Stimulated activated naive CD8-positive, alpha-beta T cell treated with anti-CD3 and anti-CD28 coated beads, Interleukin-15, Interleukin-2, amounts not matched to agents 100 U/mL and 50 U/mL, for 24 hours (primary cell): Measurements from ENCODE around the gene CRYBG1.
"Not testable (repeated sequence)": the region's sequence is repeated elsewhere in the genome, so short reads cannot be mapped to it uniquely, and the experiment has no call there.

ENCODE experiments used
- ATAC-seq: fragments of 150-1000 bp; cut with Tn5 transposase; one replicate; pipeline ENCODE4 v1.10.0; 2021
- DNase-seq: peaks from one replicate; pipeline ENCODE4 v3.0.0; 2021

Gene CRYBG1

GRCh38 chr6:106555767-106556166 lies 195.2 kb downstream of the CRYBG1 start:
- no peak for DNase-seq
- no peak for ATAC-seq

GRCh38 chr6:106556368-106556960 lies 195.9 kb downstream of the CRYBG1 start:
- ATAC-seq: no peak
- DNase-seq: no peak

GRCh38 chr6:106557837-106558236 lies 197.3 kb downstream of the CRYBG1 start:
- DNase-seq (no peak), ATAC-seq (no peak)

GRCh38 chr6:106558364-106558763 lies 197.8 kb downstream of the CRYBG1 start:
- ATAC-seq (no peak), DNase-seq (no peak)

- DNase-seq: not testable (repeated sequence)
- ATAC-seq: peak; percentile 40
Measured at GRCh38 chr6:106559659-106560058, 199.1 kb downstream of the CRYBG1 start.

- ATAC-seq: peak; percentile 61
Measured at GRCh38 chr6:106560996-106561685, 200.6 kb downstream of the CRYBG1 start.

GRCh38 chr6:106561686-106562405 lies 201.3 kb downstream of the CRYBG1 start:
- DNase-seq: no peak
- no peak for ATAC-seq

More at GRCh38 chr6:106560996-106561685, 200.6 kb downstream of the CRYBG1 start:
- DNase-seq: no peak

GRCh38 chr6:106563614-106564013 lies 203.1 kb downstream of the CRYBG1 start:
- ATAC-seq: no peak
- DNase-seq: no peak

- no peak for ATAC-seq
- DNase-seq: no peak
Measured at GRCh38 chr6:106564476-106564875, 204.0 kb downstream of the CRYBG1 start.

GRCh38 chr6:106568530-106568929 lies 208.0 kb downstream of the CRYBG1 start:
- DNase-seq: no peak
- no peak for ATAC-seq

- ATAC-seq (no peak), DNase-seq (no peak)
Measured at GRCh38 chr6:106569428-106569827, 208.9 kb downstream of the CRYBG1 start.

- ATAC-seq: no peak
Measured at GRCh38 chr6:106572436-106572835, 211.9 kb downstream of the CRYBG1 start.

GRCh38 chr6:106572875-106573585 lies 212.5 kb downstream of the CRYBG1 start:
- ATAC-seq: no peak
- no peak for DNase-seq

More at GRCh38 chr6:106572436-106572835, 211.9 kb downstream of the CRYBG1 start:
- DNase-seq: no peak

- ATAC-seq (no peak), DNase-seq (no peak)
Measured at GRCh38 chr6:106574741-106575458, 214.4 kb downstream of the CRYBG1 start.

GRCh38 chr6:106579281-106579680 lies 218.8 kb downstream of the CRYBG1 start:
- DNase-seq (no peak), ATAC-seq (no peak)

- ATAC-seq (no peak), DNase-seq (no peak)
Measured at GRCh38 chr6:106581468-106581867, 221.0 kb downstream of the CRYBG1 start.

- no peak for ATAC-seq
- no peak for DNase-seq
Measured at GRCh38 chr6:106586815-106587415, 226.4 kb downstream of the CRYBG1 start.

GRCh38 chr6:106588937-106589336 lies 228.4 kb downstream of the CRYBG1 start:
- not testable (repeated sequence) for DNase-seq, ATAC-seq

- no peak for DNase-seq
Measured at GRCh38 chr6:106591111-106591825, 230.8 kb downstream of the CRYBG1 start.

GRCh38 chr6:106599440-106599839 lies 238.9 kb downstream of the CRYBG1 start:
- ATAC-seq: no peak
- no peak for DNase-seq

More at GRCh38 chr6:106591111-106591825, 230.8 kb downstream of the CRYBG1 start:
- ATAC-seq: no peak

GRCh38 chr6:106600329-106600728 lies 239.8 kb downstream of the CRYBG1 start:
- DNase-seq: no peak
- ATAC-seq: no peak
